ENCODE data around the gene PTGR2. TPM values are rescaled to one million over a fixed set of nuclear protein-coding genes. Genes with fewer than 3 reads are reported as not detected.
A peak's percentile ranks its signal among the peaks of the same experiment; 100 is the strongest.

The PTGR2 gene
- polyA plus RNA-seq, 1 donor from 2014 or later, result 7.2 TPM

- H4K20me1 ChIP-seq (ENCODE audit: insufficient read depth), result no peaks in the 10 kb centered on the region
- peaks cover 6% of the 10 kb centered on the region for H3F3A ChIP-seq (ENCODE audit: insufficient read depth, low read length, poor library complexity, severe bottlenecking)
- H2AFZ ChIP-seq (ENCODE audit: low read depth, low read length), result peak within 1 kb of the TSS; percentile 86
- no peaks in the 10 kb centered on the region for H3K9me3 ChIP-seq (ENCODE audit: low read length)
- TF ChIP-seq, protein P1, sequence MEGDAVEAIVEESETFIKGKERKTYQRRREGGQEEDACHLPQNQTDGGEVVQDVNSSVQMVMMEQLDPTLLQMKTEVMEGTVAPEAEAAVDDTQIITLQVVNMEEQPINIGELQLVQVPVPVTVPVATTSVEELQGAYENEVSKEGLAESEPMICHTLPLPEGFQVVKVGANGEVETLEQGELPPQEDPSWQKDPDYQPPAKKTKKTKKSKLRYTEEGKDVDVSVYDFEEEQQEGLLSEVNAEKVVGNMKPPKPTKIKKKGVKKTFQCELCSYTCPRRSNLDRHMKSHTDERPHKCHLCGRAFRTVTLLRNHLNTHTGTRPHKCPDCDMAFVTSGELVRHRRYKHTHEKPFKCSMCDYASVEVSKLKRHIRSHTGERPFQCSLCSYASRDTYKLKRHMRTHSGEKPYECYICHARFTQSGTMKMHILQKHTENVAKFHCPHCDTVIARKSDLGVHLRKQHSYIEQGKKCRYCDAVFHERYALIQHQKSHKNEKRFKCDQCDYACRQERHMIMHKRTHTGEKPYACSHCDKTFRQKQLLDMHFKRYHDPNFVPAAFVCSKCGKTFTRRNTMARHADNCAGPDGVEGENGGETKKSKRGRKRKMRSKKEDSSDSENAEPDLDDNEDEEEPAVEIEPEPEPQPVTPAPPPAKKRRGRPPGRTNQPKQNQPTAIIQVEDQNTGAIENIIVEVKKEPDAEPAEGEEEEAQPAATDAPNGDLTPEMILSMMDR (IDR thresholded peaks at IDR 0.05; ENCODE audit: poor library complexity, severe bottlenecking), result no peak
- TF ChIP-seq MXI1 (conservative IDR thresholded peaks at IDR 0.05; ENCODE audit: poor library complexity, severe bottlenecking), result peak; percentile 72
- TF ChIP-seq POLR2AphosphoS5 (IDR thresholded peaks at IDR 0.05), result peak; percentile 70
- TF ChIP-seq EP300 (conservative IDR thresholded peaks at IDR 0.05; ENCODE audit: poor library complexity, severe bottlenecking), result peak; percentile 40
- TF ChIP-seq SMC3 (conservative IDR thresholded peaks at IDR 0.05; ENCODE audit: poor library complexity), result peak; percentile 50
- peak; percentile 47 for TF ChIP-seq RAD21 (conservative IDR thresholded peaks at IDR 0.05)
- no peak for TF ChIP-seq EZH2 (IDR thresholded peaks at IDR 0.05; ENCODE audit: borderline replicate concordance, insufficient read depth, low read length, poor library complexity, severe bottlenecking)
- TF ChIP-seq TAF1 (IDR thresholded peaks at IDR 0.05; ENCODE audit: low read depth), result peak; percentile 69
- peak; percentile 70 for TF ChIP-seq REST (IDR thresholded peaks at IDR 0.05; ENCODE audit: borderline replicate concordance)
- peak within 1 kb of the TSS; percentile 87 for H3K9ac ChIP-seq (ENCODE audit: low read length)
- H3K4me3 ChIP-seq (ENCODE audit: low read length), result peak within 1 kb of the TSS; percentile 87
- H3K79me2 ChIP-seq (replicated peaks; ENCODE audit: insufficient read depth, low read length), result peaks cover 45% of the 10 kb centered on the region
- H3K27me3 ChIP-seq (ENCODE audit: insufficient read depth, low read depth, low read length), result no peaks in the 10 kb centered on the region
- no peaks in the 10 kb centered on the region for H3K9me2 ChIP-seq (ENCODE audit: insufficient read depth, low read length)
- peak within 1 kb of the TSS; percentile 67 for H3K27ac ChIP-seq (ENCODE audit: low read length)
- H3K4me2 ChIP-seq (ENCODE audit: low read length), result peak within 1 kb of the TSS; percentile 70
- H3K36me3 ChIP-seq (ENCODE audit: insufficient read depth, low read length), result no peaks in the 10 kb centered on the region
Measured at GRCh38 chr14:73886449-73887317, 35.1 kb downstream of the PTGR2 start, which contains the start of gene ZNF410. TSS of gene ZNF410 (plus strand) at chr14:73886859. CDS start at chr14:73892176, 5,317 bp downstream.

DNA sequence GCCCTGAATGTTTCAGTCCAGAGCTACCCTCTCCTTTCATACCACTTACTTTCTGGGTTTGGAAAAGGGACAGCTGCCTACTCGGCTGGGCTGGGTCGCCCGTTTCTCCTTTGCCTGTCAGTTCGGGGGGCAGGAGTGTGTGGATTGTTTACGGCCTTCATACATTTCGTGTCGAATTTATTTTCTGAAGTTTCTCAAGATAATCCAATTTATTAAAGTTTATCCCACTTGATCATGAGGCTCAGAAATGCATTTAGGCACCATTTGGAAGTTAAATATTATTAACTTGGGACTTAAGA, 35.6 kb downstream of the PTGR2 start:
- TF ChIP-seq EP300 (conservative IDR thresholded peaks at IDR 0.05; ENCODE audit: poor library complexity, severe bottlenecking), result no peak
- no peak for TF ChIP-seq RAD21 (conservative IDR thresholded peaks at IDR 0.05)
- TF ChIP-seq EZH2 (IDR thresholded peaks at IDR 0.05; ENCODE audit: borderline replicate concordance, insufficient read depth, low read length, poor library complexity, severe bottlenecking), result no peak
- no peak for TF ChIP-seq TAF1 (IDR thresholded peaks at IDR 0.05; ENCODE audit: low read depth)
- Histone ChIP-seq H3K27me3 (ENCODE audit: insufficient read depth, low read depth, low read length) (no peaks in the 10 kb centered on the region), H3K4me2 (ENCODE audit: low read length) (peak overlapping the region; percentile 62), H3K9me3 (ENCODE audit: low read length) (no peaks in the 10 kb centered on the region), H3F3A (ENCODE audit: insufficient read depth, low read length, poor library complexity, severe bottlenecking) (peaks cover 6% of the 10 kb centered on the region), H4K20me1 (ENCODE audit: insufficient read depth) (no peaks in the 10 kb centered on the region), H3K9ac (ENCODE audit: low read length) (peak overlapping the region; percentile 87), H3K27ac (ENCODE audit: low read length) (peak overlapping the region; percentile 67), H3K9me2 (ENCODE audit: insufficient read depth, low read length) (no peaks in the 10 kb centered on the region), H2AFZ (ENCODE audit: low read depth, low read length) (peak overlapping the region; percentile 86), H3K36me3 (ENCODE audit: insufficient read depth, low read length) (no peaks in the 10 kb centered on the region), H3K4me3 (ENCODE audit: low read length) (peak overlapping the region; percentile 87), H3K79me2 (replicated peaks; ENCODE audit: insufficient read depth, low read length) (peaks cover 50% of the 10 kb centered on the region)

Measured in neural cell (in vitro differentiated cells).